IPS-11a (cell line): ENCODE data around the gene SULT2B1.
A peak's percentile ranks its signal among the peaks of the same experiment; 100 is the strongest.

Experiments
- H3K4me3 ChIP-seq: one replicate; pipeline ENCODE4 v1.5.1; 2013; ENCODE audit warnings: low read depth, low read length, control low read depth

Gene SULT2B1

GRCh38 chr19:48633148-48634035 lies 81.4 kb downstream of the SULT2B1 start:
- H3K4me3 ChIP-seq: no peak overlapping the region

GRCh38 chr19:48634036-48634342 lies 82.0 kb downstream of the SULT2B1 start:
- H3K4me3 ChIP-seq: no peak overlapping the region

- no peak overlapping the region for H3K4me3 ChIP-seq
Observed at GRCh38 chr19:48634424-48635262, 82.7 kb downstream of the SULT2B1 start.

- peak overlapping the region; percentile 43 for H3K4me3 ChIP-seq
Observed at GRCh38 chr19:48635263-48635965, 83.4 kb downstream of the SULT2B1 start.

GRCh38 chr19:48635966-48636858 lies 84.2 kb downstream of the SULT2B1 start:
- peak overlapping the region; percentile 54 for H3K4me3 ChIP-seq

GRCh38 chr19:48636859-48637448 lies 85.0 kb downstream of the SULT2B1 start, which contains the start of gene DBP:
TSS of gene DBP (minus strand) at chr19:48637379. CDS start at chr19:48636994, 385 bp downstream.
- H3K4me3 ChIP-seq: peak within 1 kb of the TSS; percentile 54

- H3K4me3 ChIP-seq: peak overlapping the region; percentile 37
Observed at GRCh38 chr19:48637449-48637947, 85.5 kb downstream of the SULT2B1 start.

- H3K4me3 ChIP-seq: peak overlapping the region; percentile 37
Observed at GRCh38 chr19:48637948-48638830, 86.2 kb downstream of the SULT2B1 start.

GRCh38 chr19:48638831-48639381 lies 86.9 kb downstream of the SULT2B1 start:
- no peak overlapping the region for H3K4me3 ChIP-seq

GRCh38 chr19:48639483-48640375 lies 87.8 kb downstream of the SULT2B1 start:
- H3K4me3 ChIP-seq: no peak overlapping the region

GRCh38 chr19:48641850-48642249 lies 89.9 kb downstream of the SULT2B1 start:
- H3K4me3 ChIP-seq: no peak overlapping the region

GRCh38 chr19:48642862-48643261 lies 90.9 kb downstream of the SULT2B1 start:
- H3K4me3 ChIP-seq: no peak overlapping the region

GRCh38 chr19:48644355-48644754 lies 92.4 kb downstream of the SULT2B1 start:
- peak overlapping the region; percentile 69 for H3K4me3 ChIP-seq

- H3K4me3 ChIP-seq: peak overlapping the region; percentile 69
Observed at GRCh38 chr19:48644839-48645619, 93.1 kb downstream of the SULT2B1 start.

- H3K4me3 ChIP-seq: peak overlapping the region; percentile 69
Observed at GRCh38 chr19:48645620-48646000, 93.6 kb downstream of the SULT2B1 start.

GRCh38 chr19:48646001-48646721 lies 94.2 kb downstream of the SULT2B1 start, which contains the start of gene CA11:
TSS of gene CA11 (minus strand) at chr19:48646187. CDS start at chr19:48645632, 555 bp downstream.
- peak within 1 kb of the TSS; percentile 69 for H3K4me3 ChIP-seq
